Left ventricle myocardium inferior (tissue), 1 donor: Measurements from ENCODE around the gene CRIP3. TPM values are rescaled to one million over a fixed set of nuclear protein-coding genes. Genes with fewer than 3 reads are reported as not detected.
"Not testable (repeated sequence)": the region's sequence is repeated elsewhere in the genome, so short reads cannot be mapped to it uniquely, and the experiment has no call there.

Experiments used
- DNase-seq: peaks from one replicate; pipeline ENCODE4 v3.0.0-alpha.2; 2020
- H3K27ac ChIP-seq: fragments of 200-600 bp; replicated peaks from 2 replicates; pipeline ENCODE4 v1.8.0; 2021
- H3K27me3 ChIP-seq: fragments of 200-600 bp; 2 replicates; pipeline ENCODE4 v1.8.0; 2021; ENCODE audit warnings: low read depth
- H3K36me3 ChIP-seq: fragments of 200-600 bp; 2 replicates; pipeline ENCODE4 v1.8.0; 2021
- H3K4me1 ChIP-seq: fragments of 200-600 bp; 2 replicates; pipeline ENCODE4 v1.8.0; 2021
- H3K4me3 ChIP-seq: fragments of 200-600 bp; 2 replicates; pipeline ENCODE4 v1.8.0; 2021; ENCODE audit warnings: mild to moderate bottlenecking, moderate library complexity
- H3K9me3 ChIP-seq: fragments of 200-600 bp; replicated peaks from 2 replicates; pipeline ENCODE4 v1.8.0; 2021
- intact Hi-C: fragments of 100-400 bp; cut with micrococcal nuclease; formaldehyde crosslinking; loops from one replicate; pipeline ENCODE4 v1.11.0; 2022
- total RNA-seq: library from RNA; stranded (reverse); fragmentation: NEBNext Ultra II Directional; extraction: Animal tissue kit (Norgen Biotek cat#: 25700); gene quantifications from one replicate; pipeline ENCODE4 v1.2.1, GENCODE V29; 2021
- TF ChIP-seq, protein P1 (sequence below): fragments of 200-600 bp; IDR thresholded peaks from 2 replicates; pipeline ENCODE4 v1.8.0; 2021; ENCODE audit warnings: antibody characterized with exemption, mild to moderate bottlenecking, borderline replicate concordance
- donor health status: DM: no; HTN: yes; CAD: no; lungs with severe emphysema.

Gene CRIP3
- total RNA-seq, 1 donor from 2014 or later, result 42.3 TPM

DNA sequence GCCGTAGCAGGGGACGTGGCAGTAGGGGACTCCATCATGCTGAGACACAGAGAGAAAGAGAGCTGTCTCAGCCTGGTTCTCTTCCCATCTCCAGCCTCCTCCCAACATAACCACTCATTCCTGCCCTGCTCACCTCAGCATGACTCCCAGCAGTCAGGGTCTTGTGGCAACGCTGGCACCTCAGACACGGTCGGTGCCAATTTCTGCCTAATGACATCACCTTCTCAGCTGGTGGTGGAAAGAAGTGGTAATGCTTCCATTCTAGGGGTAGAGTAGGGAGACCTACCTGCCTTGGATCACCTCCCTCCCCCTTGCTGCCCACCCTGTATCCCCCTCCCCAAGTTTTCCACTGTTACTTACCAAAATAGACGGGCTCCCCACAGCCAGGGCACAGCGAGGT is 2.5 kb downstream of the CRIP3 start:
- TF ChIP-seq, protein P1, sequence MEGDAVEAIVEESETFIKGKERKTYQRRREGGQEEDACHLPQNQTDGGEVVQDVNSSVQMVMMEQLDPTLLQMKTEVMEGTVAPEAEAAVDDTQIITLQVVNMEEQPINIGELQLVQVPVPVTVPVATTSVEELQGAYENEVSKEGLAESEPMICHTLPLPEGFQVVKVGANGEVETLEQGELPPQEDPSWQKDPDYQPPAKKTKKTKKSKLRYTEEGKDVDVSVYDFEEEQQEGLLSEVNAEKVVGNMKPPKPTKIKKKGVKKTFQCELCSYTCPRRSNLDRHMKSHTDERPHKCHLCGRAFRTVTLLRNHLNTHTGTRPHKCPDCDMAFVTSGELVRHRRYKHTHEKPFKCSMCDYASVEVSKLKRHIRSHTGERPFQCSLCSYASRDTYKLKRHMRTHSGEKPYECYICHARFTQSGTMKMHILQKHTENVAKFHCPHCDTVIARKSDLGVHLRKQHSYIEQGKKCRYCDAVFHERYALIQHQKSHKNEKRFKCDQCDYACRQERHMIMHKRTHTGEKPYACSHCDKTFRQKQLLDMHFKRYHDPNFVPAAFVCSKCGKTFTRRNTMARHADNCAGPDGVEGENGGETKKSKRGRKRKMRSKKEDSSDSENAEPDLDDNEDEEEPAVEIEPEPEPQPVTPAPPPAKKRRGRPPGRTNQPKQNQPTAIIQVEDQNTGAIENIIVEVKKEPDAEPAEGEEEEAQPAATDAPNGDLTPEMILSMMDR, result no peak
- Histone ChIP-seq H3K9me3 (no peaks in the 10 kb centered on the region), H3K4me3 (no peak overlapping the region), H3K36me3 (no peaks in the 10 kb centered on the region), H3K27ac (peak overlapping the region; percentile 36), H3K27me3 (peaks cover under 1% of the 10 kb centered on the region), H3K4me1 (peaks cover 25% of the 10 kb centered on the region)
- no peak for DNase-seq
- intact Hi-C loops, result no loop called here

DNA sequence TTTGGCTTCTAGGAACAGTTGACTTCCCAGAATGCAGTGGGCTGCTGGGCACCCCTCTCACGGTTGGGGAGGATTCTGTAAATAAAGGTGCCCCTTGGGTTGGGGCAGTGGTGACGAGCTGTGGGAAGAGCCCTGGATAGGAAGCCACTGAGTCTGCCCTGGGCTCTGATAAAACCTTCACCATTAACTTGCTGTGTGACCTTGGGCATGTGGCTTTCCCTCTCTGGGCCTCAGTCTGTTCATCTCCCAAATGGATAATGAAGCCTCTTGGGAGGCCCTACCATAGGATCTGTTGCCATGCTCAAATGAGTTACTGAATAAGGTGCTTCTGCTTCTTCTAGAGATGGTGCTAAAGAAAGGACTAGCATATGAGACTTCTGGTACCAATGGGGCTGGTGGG is 3.7 kb downstream of the CRIP3 start:
- peaks cover 10% of the 10 kb centered on the region for H3K27me3 ChIP-seq
- peaks cover 25% of the 10 kb centered on the region for H3K4me1 ChIP-seq
- intact Hi-C loops, result no loop called here
- H3K4me3 ChIP-seq, result no peak overlapping the region
- no peaks in the 10 kb centered on the region for H3K9me3 ChIP-seq
- no peak for DNase-seq
- H3K27ac ChIP-seq, result no peak overlapping the region
- H3K36me3 ChIP-seq, result no peaks in the 10 kb centered on the region
- TF ChIP-seq, protein P1, result no peak

GRCh38 chr6:43304361-43304760 is 4.3 kb downstream of the CRIP3 start:
- Histone ChIP-seq H3K36me3 (no peaks in the 10 kb centered on the region), H3K9me3 (no peaks in the 10 kb centered on the region), H3K27me3 (peaks cover 15% of the 10 kb centered on the region), H3K4me3 (no peak overlapping the region), H3K27ac (no peak overlapping the region), H3K4me1 (peaks cover 25% of the 10 kb centered on the region)
- DNase-seq, result no peak
- TF ChIP-seq, protein P1, result no peak
- intact Hi-C loops, result no loop called here

GRCh38 chr6:43303751-43304331 is 4.8 kb downstream of the CRIP3 start:
- Histone ChIP-seq H3K27me3 (peaks cover 19% of the 10 kb centered on the region), H3K27ac (no peak overlapping the region), H3K9me3 (no peaks in the 10 kb centered on the region), H3K4me3 (no peak overlapping the region), H3K36me3 (no peaks in the 10 kb centered on the region), H3K4me1 (peaks cover 22% of the 10 kb centered on the region)
- TF ChIP-seq, protein P1, result no peak
- no peak for DNase-seq
- intact Hi-C loops, result no loop called here

DNA sequence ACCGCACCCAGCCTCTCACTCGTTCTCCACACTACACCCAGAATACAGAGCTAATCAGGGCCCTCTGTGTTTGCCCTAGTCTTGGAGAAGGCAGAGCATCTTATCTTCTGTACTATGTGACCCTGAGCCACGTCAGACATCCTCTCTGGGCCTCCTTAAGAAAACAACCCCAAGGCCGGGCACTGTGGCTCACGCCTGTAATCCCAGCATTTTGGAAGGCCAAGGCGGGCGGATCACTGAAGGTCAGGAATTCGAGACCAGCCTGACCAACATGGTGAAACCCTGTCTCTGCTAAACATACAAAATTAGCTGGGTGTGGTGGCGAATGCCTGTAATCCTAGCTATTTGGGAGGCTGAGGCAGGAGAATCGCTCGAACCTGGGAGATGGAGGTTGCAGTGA is 5.6 kb downstream of the CRIP3 start:
- peaks cover 17% of the 10 kb centered on the region for H3K4me1 ChIP-seq
- DNase-seq, H3K4me3 ChIP-seq, H3K36me3 ChIP-seq, H3K9me3 ChIP-seq, intact Hi-C loops, H3K27ac ChIP-seq: not testable (repeated sequence)
- peaks cover 27% of the 10 kb centered on the region for H3K27me3 ChIP-seq

DNA sequence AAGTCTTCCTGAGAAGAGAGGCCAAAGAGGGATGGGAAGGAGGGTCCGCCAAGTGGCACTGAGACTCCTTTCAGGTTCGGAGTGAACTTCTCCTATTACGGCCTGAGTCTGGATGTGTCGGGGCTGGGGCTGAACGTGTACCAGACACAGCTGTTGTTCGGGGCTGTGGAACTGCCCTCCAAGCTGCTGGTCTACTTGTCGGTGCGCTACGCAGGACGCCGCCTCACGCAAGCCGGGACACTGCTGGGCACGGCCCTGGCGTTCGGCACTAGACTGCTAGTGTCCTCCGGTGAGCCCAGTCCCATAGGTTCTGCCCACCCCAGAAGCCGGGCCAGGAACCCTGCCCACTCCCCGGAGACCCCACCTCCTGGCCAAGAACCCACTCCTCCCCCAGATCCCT is 6.5 kb downstream of the CRIP3 start:
- no peaks in the 10 kb centered on the region for H3K9me3 ChIP-seq
- DNase-seq, result no peak
- no peaks in the 10 kb centered on the region for H3K36me3 ChIP-seq
- peaks cover 20% of the 10 kb centered on the region for H3K4me1 ChIP-seq
- H3K27ac ChIP-seq, result no peak overlapping the region
- TF ChIP-seq, protein P1, result no peak
- no peak overlapping the region for H3K4me3 ChIP-seq
- peaks cover 30% of the 10 kb centered on the region for H3K27me3 ChIP-seq
- intact Hi-C loops, result no loop called here
